OCI-LY1 (cell line): Measurements from ENCODE around the gene BABAM2.

Experiments used
- CTCF ChIP-seq: fragments of 200-600 bp; sonication (generic), shearing (Covaris generic); IDR thresholded peaks from 2 replicates; pipeline ENCODE4 v1.5.1; 2017; ENCODE audit warnings: mild to moderate bottlenecking, antibody characterized with exemption, low read length, moderate library complexity, mixed read lengths
- EZH2 ChIP-seq: fragments of 200-600 bp; sonication (generic), shearing (Covaris generic); IDR thresholded peaks from 2 replicates; pipeline ENCODE4 v1.8.0; 2017; ENCODE audit warnings: borderline replicate concordance, mixed run types, mild to moderate bottlenecking, antibody characterized with exemption, low read length, moderate library complexity, mixed read lengths

GRCh38 chr2:28045676-28046351 is 155.3 kb downstream of the BABAM2 start:
- TF ChIP-seq EZH2 (no peak), CTCF (no peak)
